Karpas-422 (cell line): ENCODE data around the gene C13orf46. TPM values are rescaled to one million over a fixed set of nuclear protein-coding genes. Genes with fewer than 3 reads are reported as not detected.

Experiments used
- DNase-seq: peaks from one replicate; pipeline ENCODE4 v3.0.0-alpha.2; 2015
- H2AFZ ChIP-seq: fragments of 200-600 bp; sonication (generic); 2 replicates; pipeline ENCODE4 v1.6.1; 2014; ENCODE audit warnings: antibody characterized with exemption, low read length, mixed read lengths
- H3K27ac ChIP-seq: fragments of 200-600 bp; sonication (generic); 2 replicates; pipeline ENCODE4 v1.5.1; 2014; ENCODE audit warnings: mild to moderate bottlenecking, low read length, moderate library complexity
- H3K27me3 ChIP-seq: fragments of 200-600 bp; sonication (generic); 2 replicates; pipeline ENCODE4 v1.6.1; 2014; ENCODE audit warnings: low read length, mixed read lengths
- H3K36me3 ChIP-seq: fragments of 200-600 bp; sonication (generic); 2 replicates; pipeline ENCODE4 v1.6.1; 2014; ENCODE audit warnings: low read length, mixed read lengths; ENCODE audit not compliant: insufficient read depth
- H3K4me1 ChIP-seq: fragments of 200-600 bp; sonication (generic); 2 replicates; pipeline ENCODE4 v1.6.1; 2014; ENCODE audit warnings: mild to moderate bottlenecking, low read length, mixed read lengths
- H3K4me2 ChIP-seq: fragments of 200-600 bp; sonication (generic); 2 replicates; pipeline ENCODE4 v1.6.1; 2014; ENCODE audit warnings: low read length, low read depth, mild to moderate bottlenecking; ENCODE audit not compliant: poor library complexity, severe bottlenecking
- H3K4me3 ChIP-seq: fragments of 200-600 bp; sonication (generic); 2 replicates; pipeline ENCODE4 v1.5.1; 2014; ENCODE audit warnings: mild to moderate bottlenecking, antibody characterized with exemption, low read length, mixed read lengths
- H3K79me2 ChIP-seq: fragments of 200-600 bp; sonication (generic); 2 replicates; pipeline ENCODE4 v1.6.1; 2014; ENCODE audit warnings: mild to moderate bottlenecking, low read length, mixed read lengths
- H3K9ac ChIP-seq: fragments of 200-600 bp; sonication (generic); 2 replicates; pipeline ENCODE4 v1.6.0; 2014; ENCODE audit warnings: low read length
- H3K9me2 ChIP-seq: fragments of 200-600 bp; sonication (generic), shearing (Covaris generic); replicated peaks from 2 replicates; pipeline ENCODE4 v1.6.0; 2014; ENCODE audit warnings: mild to moderate bottlenecking, low read length, moderate library complexity; ENCODE audit not compliant: insufficient read depth
- H3K9me3 ChIP-seq: fragments of 300-700, 200-600 bp; sonication (generic); 2 replicates; pipeline ENCODE4 v1.6.1; 2014; ENCODE audit warnings: low read length, mixed read lengths
- H4K20me1 ChIP-seq: fragments of 200-600 bp; sonication (generic); 2 replicates; pipeline ENCODE4 v1.6.1; 2014; ENCODE audit warnings: mild to moderate bottlenecking, antibody characterized with exemption, low read length, low read depth; ENCODE audit not compliant: insufficient read depth
- total RNA-seq: library from RNA; depleted of rRNA; stranded (reverse); fragments of >200 nt; shearing (Covaris generic); gene quantifications from 2 replicates; pipeline ENCODE4 v1.2.3, GENCODE V29; 2014; ENCODE audit warnings: low replicate concordance

The C13orf46 gene
- total RNA-seq, 1 experiment from 2014 or later, result not detected

- H3K36me3 ChIP-seq, result no peaks in the 10 kb centered on the region
- no peaks in the 10 kb centered on the region for H3K27me3 ChIP-seq
- H4K20me1 ChIP-seq, result no peaks in the 10 kb centered on the region
- H3K4me2 ChIP-seq, result no peak overlapping the region
- H3K4me1 ChIP-seq, result no peaks in the 10 kb centered on the region
- no peaks in the 10 kb centered on the region for H3K79me2 ChIP-seq
- no peaks in the 10 kb centered on the region; the same call in 1 of the 2 replicates for H3K9me3 ChIP-seq
- H2AFZ ChIP-seq, result no peak overlapping the region
- H3K9ac ChIP-seq, result no peak overlapping the region
- DNase-seq, result no peak
- no peak overlapping the region for H3K4me3 ChIP-seq
- H3K9me2 ChIP-seq, result no peaks in the 10 kb centered on the region
- H3K27ac ChIP-seq, result no peak overlapping the region
These were observed 8.4 kb downstream of the C13orf46 start for GRCh38 chr13:113965383-113965874.

GRCh38 chr13:113964251-113964995, 9.5 kb downstream of the C13orf46 start:
- H3K9me2 ChIP-seq, result no peaks in the 10 kb centered on the region
- H3K4me1 ChIP-seq, result no peaks in the 10 kb centered on the region
- H3K27me3 ChIP-seq, result no peaks in the 10 kb centered on the region
- no peak overlapping the region for H2AFZ ChIP-seq
- H3K9ac ChIP-seq, result no peak overlapping the region
- no peak overlapping the region for H3K27ac ChIP-seq
- peaks cover 2% of the 10 kb centered on the region for H3K9me3 ChIP-seq
- no peaks in the 10 kb centered on the region for H4K20me1 ChIP-seq
- no peak for DNase-seq
- no peak overlapping the region for H3K4me3 ChIP-seq
- H3K36me3 ChIP-seq, result no peaks in the 10 kb centered on the region
- H3K79me2 ChIP-seq, result no peaks in the 10 kb centered on the region
- H3K4me2 ChIP-seq, result no peak overlapping the region

GRCh38 chr13:113963376-113963775, 10.5 kb downstream of the C13orf46 start:
- Histone ChIP-seq H3K9me3 (peaks cover 9% of the 10 kb centered on the region), H3K4me1 (no peaks in the 10 kb centered on the region), H3K27me3 (no peaks in the 10 kb centered on the region), H3K9ac (no peak overlapping the region), H3K4me2 (no peak overlapping the region), H2AFZ (no peak overlapping the region), H3K36me3 (no peaks in the 10 kb centered on the region), H4K20me1 (no peaks in the 10 kb centered on the region), H3K27ac (no peak overlapping the region), H3K4me3 (no peak overlapping the region), H3K9me2 (no peaks in the 10 kb centered on the region), H3K79me2 (no peaks in the 10 kb centered on the region)
- no peak for DNase-seq

- Histone ChIP-seq H3K79me2 (no peaks in the 10 kb centered on the region), H3K27me3 (no peaks in the 10 kb centered on the region), H3K9me2 (no peaks in the 10 kb centered on the region), H4K20me1 (no peaks in the 10 kb centered on the region), H3K27ac (no peak overlapping the region), H3K9ac (no peak overlapping the region), H3K4me2 (no peak overlapping the region), H3K36me3 (no peaks in the 10 kb centered on the region), H3K4me1 (no peaks in the 10 kb centered on the region), H2AFZ (no peak overlapping the region), H3K4me3 (no peak overlapping the region), H3K9me3 (peaks cover 9% of the 10 kb centered on the region)
- DNase-seq, result no peak
These were observed 10.9 kb downstream of the C13orf46 start for GRCh38 chr13:113962975-113963374.

- H3K4me1 ChIP-seq, result no peaks in the 10 kb centered on the region
- no peak overlapping the region for H3K9ac ChIP-seq
- no peak overlapping the region for H2AFZ ChIP-seq
- no peaks in the 10 kb centered on the region for H3K27me3 ChIP-seq
- H3K9me2 ChIP-seq, result no peaks in the 10 kb centered on the region
- no peak overlapping the region for H3K27ac ChIP-seq
- H3K4me3 ChIP-seq, result no peak overlapping the region
- no peaks in the 10 kb centered on the region for H3K36me3 ChIP-seq
- no peaks in the 10 kb centered on the region for H4K20me1 ChIP-seq
- H3K9me3 ChIP-seq, result peaks cover 9% of the 10 kb centered on the region
- H3K79me2 ChIP-seq, result no peaks in the 10 kb centered on the region
- no peak for DNase-seq
- H3K4me2 ChIP-seq, result no peak overlapping the region
These were observed 11.5 kb downstream of the C13orf46 start for GRCh38 chr13:113962386-113962785.

GRCh38 chr13:113960276-113960948, 13.5 kb downstream of the C13orf46 start:
- H3K36me3 ChIP-seq, result no peaks in the 10 kb centered on the region
- DNase-seq, result no peak
- peaks cover 9% of the 10 kb centered on the region for H3K9me3 ChIP-seq
- H3K27ac ChIP-seq, result no peak overlapping the region
- H3K27me3 ChIP-seq, result no peaks in the 10 kb centered on the region
- no peaks in the 10 kb centered on the region for H4K20me1 ChIP-seq
- H2AFZ ChIP-seq, result no peak overlapping the region
- no peak overlapping the region for H3K9ac ChIP-seq
- no peaks in the 10 kb centered on the region for H3K4me1 ChIP-seq
- no peak overlapping the region for H3K4me3 ChIP-seq
- H3K9me2 ChIP-seq, result no peaks in the 10 kb centered on the region
- H3K79me2 ChIP-seq, result no peaks in the 10 kb centered on the region
- no peak overlapping the region for H3K4me2 ChIP-seq

- no peak overlapping the region for H3K4me2 ChIP-seq
- H3K79me2 ChIP-seq, result no peaks in the 10 kb centered on the region
- H2AFZ ChIP-seq, result no peak overlapping the region
- H3K4me1 ChIP-seq, result no peaks in the 10 kb centered on the region
- no peak overlapping the region for H3K9ac ChIP-seq
- H3K4me3 ChIP-seq, result no peak overlapping the region
- H3K9me3 ChIP-seq, result peaks cover 9% of the 10 kb centered on the region
- H3K27ac ChIP-seq, result no peak overlapping the region
- H3K27me3 ChIP-seq, result no peaks in the 10 kb centered on the region
- no peak for DNase-seq
- no peaks in the 10 kb centered on the region for H3K9me2 ChIP-seq
- no peaks in the 10 kb centered on the region for H4K20me1 ChIP-seq
- no peaks in the 10 kb centered on the region; the same call in 1 of the 2 replicates for H3K36me3 ChIP-seq
These were observed 14.7 kb downstream of the C13orf46 start for GRCh38 chr13:113959198-113959597.

- DNase-seq, result no peak
- Histone ChIP-seq H3K4me2 (no peak overlapping the region), H4K20me1 (no peaks in the 10 kb centered on the region), H3K36me3 (no peaks in the 10 kb centered on the region; the same call in 1 of the 2 replicates), H2AFZ (no peak overlapping the region), H3K27ac (no peak overlapping the region), H3K9me3 (peaks cover 9% of the 10 kb centered on the region), H3K9ac (no peak overlapping the region), H3K9me2 (no peaks in the 10 kb centered on the region), H3K4me1 (no peaks in the 10 kb centered on the region), H3K27me3 (no peaks in the 10 kb centered on the region), H3K79me2 (no peaks in the 10 kb centered on the region), H3K4me3 (no peak overlapping the region)
These were observed 15.5 kb downstream of the C13orf46 start for GRCh38 chr13:113958373-113958772.
